WERI-Rb-1 (cell line): ENCODE results near the gene PARP12.

ENCODE experiments used
- DNase-seq: peaks from one replicate; pipeline ENCODE4 v3.0.0-alpha.2; 2020
- H3K27ac ChIP-seq: fragments of 250-450 bp; sonication (Bioruptor Pico); 2 replicates; pipeline ENCODE4 v1.5.1; 2020; ENCODE audit warnings: mild to moderate bottlenecking, moderate library complexity
- H3K27me3 ChIP-seq: fragments of 250-450 bp; sonication (Bioruptor Pico); 2 replicates; pipeline ENCODE4 v1.5.1; 2021; ENCODE audit warnings: mild to moderate bottlenecking, low read depth, moderate library complexity; ENCODE audit not compliant: insufficient read depth, severe bottlenecking
- H3K36me3 ChIP-seq: fragments of 250-450 bp; sonication (Bioruptor Pico); 2 replicates; pipeline ENCODE4 v1.5.1; 2020; ENCODE audit warnings: mild to moderate bottlenecking, moderate library complexity
- H3K4me3 ChIP-seq: 2 replicates; pipeline ENCODE4 v1.5.1; 2011; ENCODE audit warnings: low read depth, mild to moderate bottlenecking, control low read depth, low read length
- H3K9me3 ChIP-seq: fragments of 250-450 bp; sonication (Bioruptor Pico); 2 replicates; pipeline ENCODE4 v1.5.1; 2021; ENCODE audit warnings: mild to moderate bottlenecking, moderate library complexity; ENCODE audit not compliant: severe bottlenecking
- CTCF ChIP-seq: IDR thresholded peaks from 2 replicates; pipeline ENCODE4 v1.5.1; 2011; ENCODE audit warnings: low read depth, mild to moderate bottlenecking, control low read depth, inconsistent platforms, low read length

PARP12 gene

GRCh38 chr7:140019172-140019571 is 43.6 kb downstream of the PARP12 start:
- H3K27ac ChIP-seq: no peak overlapping the region
- H3K9me3 ChIP-seq: no peaks in the 10 kb centered on the region
- no peak for DNase-seq
- no peaks in the 10 kb centered on the region for H3K27me3 ChIP-seq
- H3K36me3 ChIP-seq: no peaks in the 10 kb centered on the region
- no peak for TF ChIP-seq CTCF
- H3K4me3 ChIP-seq: no peak overlapping the region

- Histone ChIP-seq H3K4me3 (no peak overlapping the region), H3K9me3 (no peaks in the 10 kb centered on the region), H3K36me3 (no peaks in the 10 kb centered on the region), H3K27ac (no peak overlapping the region), H3K27me3 (no peaks in the 10 kb centered on the region)
- no peak for DNase-seq
- no peak for TF ChIP-seq CTCF
These were observed 44.4 kb downstream of the PARP12 start for GRCh38 chr7:140018125-140019043.

- Histone ChIP-seq H3K4me3 (no peak overlapping the region), H3K27ac (no peak overlapping the region), H3K9me3 (no peaks in the 10 kb centered on the region), H3K27me3 (no peaks in the 10 kb centered on the region), H3K36me3 (no peaks in the 10 kb centered on the region)
- no peak for DNase-seq
- no peak for TF ChIP-seq CTCF
These were observed 45.2 kb downstream of the PARP12 start for GRCh38 chr7:140017543-140017942.

- H3K27me3 ChIP-seq: no peaks in the 10 kb centered on the region
- H3K36me3 ChIP-seq: no peaks in the 10 kb centered on the region
- TF ChIP-seq CTCF: no peak
- no peak overlapping the region for H3K4me3 ChIP-seq
- no peak for DNase-seq
- H3K9me3 ChIP-seq: no peaks in the 10 kb centered on the region
- no peak overlapping the region for H3K27ac ChIP-seq
These were observed 45.7 kb downstream of the PARP12 start for GRCh38 chr7:140017034-140017433.

GRCh38 chr7:140016540-140016939 is 46.2 kb downstream of the PARP12 start:
- TF ChIP-seq CTCF: no peak
- no peak for DNase-seq
- no peak overlapping the region for H3K4me3 ChIP-seq
- H3K9me3 ChIP-seq: no peaks in the 10 kb centered on the region
- H3K27ac ChIP-seq: no peak overlapping the region
- H3K27me3 ChIP-seq: no peaks in the 10 kb centered on the region
- no peaks in the 10 kb centered on the region for H3K36me3 ChIP-seq
